ENCODE measurements around the gene MAP6.

Gene MAP6

GRCh38 chr11:75558939-75559843, 109.6 kb downstream of the MAP6 start:
- in situ Hi-C loops (cut with HindIII; ENCODE audit: low sequenced_read_pairs) = no loop called here
- H3K4me3 ChIP-seq (ENCODE audit: low read depth, low read length) = no peak overlapping the region
- DNase-seq (ENCODE audit: low read depth, low spot score) = peak; percentile 68
- no peak for TF ChIP-seq CTCF (IDR thresholded peaks at IDR 0.05; ENCODE audit: low read depth, low read length)

- no peak for TF ChIP-seq CTCF (IDR thresholded peaks at IDR 0.05; ENCODE audit: low read depth, low read length)
- DNase-seq (ENCODE audit: low read depth, low spot score) = peak; percentile 88
- in situ Hi-C loops (cut with HindIII; ENCODE audit: low sequenced_read_pairs) = no loop called here
- H3K4me3 ChIP-seq (ENCODE audit: low read depth, low read length) = no peak overlapping the region
Observed at GRCh38 chr11:75557666-75558494, 111.0 kb downstream of the MAP6 start.

GRCh38 chr11:75556275-75556674, 112.6 kb downstream of the MAP6 start:
- TF ChIP-seq CTCF (IDR thresholded peaks at IDR 0.05; ENCODE audit: low read depth, low read length) = no peak
- H3K4me3 ChIP-seq (ENCODE audit: low read depth, low read length) = no peak overlapping the region
- in situ Hi-C loops (cut with HindIII; ENCODE audit: low sequenced_read_pairs) = no loop called here
- DNase-seq (ENCODE audit: low read depth, low spot score) = no peak

GRCh38 chr11:75555079-75555811, 113.6 kb downstream of the MAP6 start:
- in situ Hi-C loops (cut with HindIII; ENCODE audit: low sequenced_read_pairs) = no loop called here
- H3K4me3 ChIP-seq (ENCODE audit: low read depth, low read length) = no peak overlapping the region
- no peak for DNase-seq (ENCODE audit: low read depth, low spot score)
- no peak for TF ChIP-seq CTCF (IDR thresholded peaks at IDR 0.05; ENCODE audit: low read depth, low read length)

GRCh38 chr11:75554258-75555022, 114.4 kb downstream of the MAP6 start:
- in situ Hi-C loops (cut with HindIII; ENCODE audit: low sequenced_read_pairs) = no loop called here
- H3K4me3 ChIP-seq (ENCODE audit: low read depth, low read length) = peak overlapping the region; percentile 5
- DNase-seq (ENCODE audit: low read depth, low spot score) = peak; percentile 100
- no peak for TF ChIP-seq CTCF (IDR thresholded peaks at IDR 0.05; ENCODE audit: low read depth, low read length)

All from astrocyte of the spinal cord (primary cell).